Muscle of leg (tissue), 11 donors: Measurements from ENCODE around the gene KRTAP19-8. TPM values are rescaled to one million over a fixed set of nuclear protein-coding genes. Genes with fewer than 3 reads are reported as not detected.

Source experiments
- DNase-seq: peaks from one replicate; pipeline ENCODE4 v3.0.0; 2013
- H3K27ac ChIP-seq: one replicate; pipeline ENCODE4 v1.5.1; 2013; ENCODE audit warnings: mild to moderate bottlenecking, low read length, control low read depth
- H3K27me3 ChIP-seq: one replicate; pipeline ENCODE4 v1.6.1; 2013; ENCODE audit warnings: low read length; ENCODE audit not compliant: control insufficient read depth, insufficient read depth
- H3K36me3 ChIP-seq: one replicate; pipeline ENCODE4 v1.6.1; 2013; ENCODE audit warnings: low read length; ENCODE audit not compliant: control insufficient read depth, insufficient read depth
- H3K4me1 ChIP-seq: one replicate; pipeline ENCODE4 v1.6.1; 2013; ENCODE audit warnings: low read length; ENCODE audit not compliant: control insufficient read depth, insufficient read depth
- H3K4me3 ChIP-seq: one replicate; pipeline ENCODE4 v1.5.1; 2013; ENCODE audit warnings: low read length, control low read depth
- H3K9me3 ChIP-seq: replicated peaks from 2 replicates; pipeline ENCODE4 v1.6.1; 2013; ENCODE audit warnings: low read depth, low read length; ENCODE audit not compliant: control insufficient read depth
- WGBS: methylation state at CpG from one replicate; pipeline ENCODE4 v1.1.5; 2013; ENCODE audit warnings: missing lambda C conversion rate; ENCODE audit not compliant: insufficient coverage; 5-methylcytosine and 5-hydroxymethylcytosine counted together
- polyA plus RNA-seq, 8 donors: library from polyadenylated mRNA; unstranded; fragments of 120-200 nt; gene quantifications; one replicate each; pipeline versions ENCODE4 v1.2.1 to v1.2.3, GENCODE V29; 2013; ENCODE audit warnings: inconsistent platforms in 1 of 8, low replicate concordance in 1 of 8; ENCODE audit not compliant: insufficient read length in 8 of 8, insufficient read depth in 1 of 8
- total RNA-seq: library from RNA; stranded (reverse); fragments of 120-200 nt; gene quantifications from one replicate; pipeline ENCODE4 v1.2.4, GENCODE V29; 2013

Gene KRTAP19-8
- total and polyA plus RNA-seq, 9 donors, result not detected

DNA sequence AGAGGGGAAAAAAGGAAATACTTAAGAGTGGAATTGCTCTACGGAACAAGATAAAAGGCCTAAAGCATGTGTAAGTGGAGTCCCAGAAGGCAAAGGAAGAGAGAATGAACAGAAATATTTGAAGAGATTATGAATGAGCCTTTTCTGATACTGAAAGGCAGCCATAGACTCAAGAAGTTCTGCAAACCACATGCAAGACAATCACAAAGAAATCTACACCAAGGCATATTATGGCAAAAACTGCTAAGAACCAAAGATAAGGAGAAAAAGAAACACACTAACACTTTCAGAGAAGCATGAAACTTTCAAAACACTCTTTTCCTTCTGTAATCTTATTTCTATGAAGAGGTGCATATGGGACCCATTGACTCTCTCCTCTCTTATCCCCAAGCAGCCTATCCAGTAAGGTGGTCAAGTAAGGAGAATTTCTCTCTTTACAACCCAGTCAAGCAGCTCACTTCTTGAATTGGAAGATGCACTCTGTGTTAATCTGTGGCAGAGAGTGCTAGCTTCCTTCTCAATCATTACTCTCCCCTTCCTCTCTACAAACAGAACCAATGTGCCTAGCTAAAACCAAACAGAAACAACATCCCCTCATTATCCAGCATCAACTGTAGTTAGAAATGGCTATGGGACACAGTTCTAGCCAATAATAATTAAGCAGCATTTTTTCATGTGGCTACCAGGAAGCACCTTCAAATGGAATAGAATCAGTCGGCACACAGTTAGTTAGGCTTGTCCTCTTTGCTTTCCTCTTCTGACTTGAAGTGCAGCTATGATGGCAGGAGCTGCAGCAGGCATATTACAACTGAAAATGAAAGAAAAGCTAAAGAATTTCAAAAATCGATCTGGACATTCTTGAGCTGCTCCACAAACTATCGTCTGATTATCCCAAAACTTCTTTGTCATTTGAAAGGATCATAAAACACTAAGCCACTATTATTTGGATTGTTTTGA, 25.9 kb downstream of the KRTAP19-8 start:
- no peak for DNase-seq
- no peaks in the 10 kb centered on the region for H3K4me1 ChIP-seq
- H3K27ac ChIP-seq, result no peak overlapping the region

GRCh38 chr21:31011412-31011811, 26.9 kb downstream of the KRTAP19-8 start:
- Histone ChIP-seq H3K27me3 (no peaks in the 10 kb centered on the region), H3K4me3 (no peak overlapping the region), H3K27ac (no peak overlapping the region), H3K9me3 (no peaks in the 10 kb centered on the region), H3K4me1 (no peaks in the 10 kb centered on the region), H3K36me3 (no peaks in the 10 kb centered on the region)
- 100% methylated on average over 1 of the region's 1 CpG for WGBS
- DNase-seq, result no peak

More for the DNA sequence above, 25.9 kb downstream of the KRTAP19-8 start:
- H3K36me3 ChIP-seq, result no peaks in the 10 kb centered on the region
- H3K9me3 ChIP-seq, result no peaks in the 10 kb centered on the region
- WGBS, result 86% methylated on average over 1 of the region's 4 CpGs
- H3K4me3 ChIP-seq, result no peak overlapping the region
- no peaks in the 10 kb centered on the region for H3K27me3 ChIP-seq

- WGBS, result 75% methylated on average over 1 of the region's 1 CpG
- DNase-seq, result no peak
- Histone ChIP-seq H3K4me1 (no peaks in the 10 kb centered on the region), H3K27ac (no peak overlapping the region), H3K9me3 (no peaks in the 10 kb centered on the region), H3K27me3 (no peaks in the 10 kb centered on the region), H3K36me3 (no peaks in the 10 kb centered on the region), H3K4me3 (no peak overlapping the region)
These were observed 29.9 kb downstream of the KRTAP19-8 start for GRCh38 chr21:31008355-31008754.

- H3K27me3 ChIP-seq, result no peaks in the 10 kb centered on the region
- no CpG with 5 or more reads among the region's 5 CpGs for WGBS
- no peaks in the 10 kb centered on the region for H3K4me1 ChIP-seq
- DNase-seq, result no peak
- no peaks in the 10 kb centered on the region for H3K9me3 ChIP-seq
- no peaks in the 10 kb centered on the region for H3K36me3 ChIP-seq
- H3K27ac ChIP-seq, result no peak overlapping the region
- H3K4me3 ChIP-seq, result no peak overlapping the region
These were observed 33.3 kb downstream of the KRTAP19-8 start for GRCh38 chr21:31005019-31005418.

DNA sequence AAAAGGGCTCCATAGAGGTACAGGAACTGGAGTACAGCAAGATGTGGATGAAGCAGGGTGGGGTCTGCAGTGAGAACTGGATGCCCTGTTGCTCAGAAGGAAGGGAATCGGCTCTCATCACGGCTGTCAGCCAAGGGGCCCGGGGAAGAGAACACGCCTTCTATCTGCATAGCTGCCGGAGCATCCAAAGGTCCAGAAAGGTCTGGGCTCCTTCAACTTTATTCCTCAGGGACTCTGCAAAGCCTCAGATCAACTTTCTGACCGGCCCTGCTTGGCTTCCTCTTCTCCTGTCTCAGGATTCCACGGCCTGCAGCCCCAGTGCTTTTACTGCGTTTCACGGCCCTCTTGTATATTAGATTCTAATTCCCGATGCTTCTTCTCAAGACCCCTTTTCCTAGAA, 34.8 kb downstream of the KRTAP19-8 start:
- no peaks in the 10 kb centered on the region for H3K36me3 ChIP-seq
- 58% methylated on average over 10 of the region's 10 CpGs for WGBS
- H3K27me3 ChIP-seq, result no peaks in the 10 kb centered on the region
- no peaks in the 10 kb centered on the region for H3K9me3 ChIP-seq
- no peak overlapping the region for H3K27ac ChIP-seq
- H3K4me1 ChIP-seq, result no peaks in the 10 kb centered on the region
- no peak for DNase-seq
- no peak overlapping the region for H3K4me3 ChIP-seq

GRCh38 chr21:30997541-30997940, 40.7 kb downstream of the KRTAP19-8 start:
- Histone ChIP-seq H3K4me1 (no peaks in the 10 kb centered on the region), H3K9me3 (no peaks in the 10 kb centered on the region), H3K4me3 (no peak overlapping the region), H3K27me3 (no peaks in the 10 kb centered on the region), H3K27ac (no peak overlapping the region), H3K36me3 (no peaks in the 10 kb centered on the region)
- no peak for DNase-seq
- WGBS, result no CpG with 5 or more reads among the region's 3 CpGs

DNA sequence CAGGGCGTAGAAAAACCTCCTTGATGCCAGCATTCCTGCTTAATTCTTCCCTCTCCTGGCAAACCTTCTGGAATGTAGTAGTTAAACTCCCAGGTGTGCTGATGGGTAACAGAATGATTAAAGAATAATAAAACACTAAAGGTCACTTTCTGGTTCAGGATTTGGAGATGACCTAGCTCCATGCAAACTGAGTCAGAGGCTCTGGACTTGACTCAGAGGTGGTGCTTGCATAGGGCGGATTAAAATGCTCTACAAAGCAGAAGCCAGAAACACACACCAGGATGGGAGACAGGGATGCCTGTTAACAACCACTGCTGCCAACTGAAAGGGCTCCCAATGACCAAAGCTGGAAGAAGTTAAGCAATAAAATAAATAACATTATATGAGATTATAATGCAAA, 41.5 kb downstream of the KRTAP19-8 start:
- no peak overlapping the region for H3K27ac ChIP-seq
- H3K9me3 ChIP-seq, result no peaks in the 10 kb centered on the region
- no peaks in the 10 kb centered on the region for H3K27me3 ChIP-seq
- H3K36me3 ChIP-seq, result no peaks in the 10 kb centered on the region
- DNase-seq, result no peak
- WGBS, result no CpG with 5 or more reads among the region's 2 CpGs
- H3K4me3 ChIP-seq, result no peak overlapping the region
- no peaks in the 10 kb centered on the region for H3K4me1 ChIP-seq

DNA sequence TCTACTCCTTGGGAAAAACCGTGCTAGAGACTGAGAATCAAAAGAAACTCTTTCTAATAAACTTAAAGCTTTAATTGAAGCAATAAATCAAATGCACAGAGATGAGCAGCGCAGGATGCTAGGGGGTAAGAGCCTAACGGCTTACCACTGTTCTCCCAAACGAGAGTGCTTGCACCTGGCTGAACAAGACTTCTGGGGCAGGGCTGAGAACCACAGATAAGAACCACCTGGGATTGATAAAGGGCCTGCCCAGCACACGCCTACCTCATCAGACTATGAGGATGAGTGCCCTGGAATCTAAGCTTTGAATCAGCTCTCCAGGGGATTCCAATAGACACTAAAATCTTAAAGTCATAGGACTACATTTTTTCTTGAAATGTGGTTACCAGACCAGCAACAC, 43.3 kb downstream of the KRTAP19-8 start:
- Histone ChIP-seq H3K36me3 (no peaks in the 10 kb centered on the region), H3K9me3 (no peaks in the 10 kb centered on the region), H3K4me3 (no peak overlapping the region), H3K4me1 (no peaks in the 10 kb centered on the region), H3K27me3 (no peaks in the 10 kb centered on the region), H3K27ac (no peak overlapping the region)
- 23% methylated on average over 4 of the region's 5 CpGs for WGBS
- no peak for DNase-seq

DNA sequence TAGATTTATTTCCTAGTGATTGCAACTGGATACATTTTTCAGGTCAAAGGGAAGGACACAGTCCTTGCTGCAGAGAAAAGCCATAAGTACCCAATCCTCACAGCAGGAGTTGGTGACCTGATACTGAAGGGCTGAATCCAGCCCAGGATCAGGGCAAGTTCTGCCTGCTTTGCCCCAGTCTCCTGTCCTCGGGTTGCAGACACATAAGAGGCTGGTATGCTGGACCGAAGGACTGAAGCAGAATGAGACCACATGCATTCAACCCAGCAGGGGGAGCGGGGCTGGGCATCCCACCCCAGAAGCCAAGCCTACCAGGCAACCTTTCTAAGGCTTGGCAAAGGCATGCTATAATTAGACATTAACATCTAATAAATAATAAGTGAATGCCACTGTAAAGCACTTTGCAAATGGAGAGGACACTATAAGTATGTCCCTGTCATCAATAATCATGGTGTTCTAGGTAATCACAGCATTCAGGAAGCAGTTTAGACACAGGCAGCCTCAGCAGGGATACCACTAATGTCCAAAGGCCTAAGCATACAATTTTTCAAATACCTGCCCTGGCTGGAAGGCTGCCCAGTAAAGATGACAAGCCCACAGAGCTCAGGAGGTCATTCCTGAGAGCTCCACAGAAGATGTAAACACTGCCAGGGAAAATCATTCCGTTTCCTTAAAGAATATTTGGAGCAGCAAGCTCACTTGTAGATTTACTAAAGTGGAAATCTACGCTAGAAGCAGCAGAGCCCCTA, 47.6 kb downstream of the KRTAP19-8 start:
- WGBS, result 52% methylated on average over 2 of the region's 5 CpGs
- no peak for DNase-seq
- Histone ChIP-seq H3K27me3 (no peaks in the 10 kb centered on the region), H3K4me3 (no peak overlapping the region), H3K36me3 (no peaks in the 10 kb centered on the region), H3K9me3 (no peaks in the 10 kb centered on the region), H3K27ac (no peak overlapping the region), H3K4me1 (no peaks in the 10 kb centered on the region)

DNA sequence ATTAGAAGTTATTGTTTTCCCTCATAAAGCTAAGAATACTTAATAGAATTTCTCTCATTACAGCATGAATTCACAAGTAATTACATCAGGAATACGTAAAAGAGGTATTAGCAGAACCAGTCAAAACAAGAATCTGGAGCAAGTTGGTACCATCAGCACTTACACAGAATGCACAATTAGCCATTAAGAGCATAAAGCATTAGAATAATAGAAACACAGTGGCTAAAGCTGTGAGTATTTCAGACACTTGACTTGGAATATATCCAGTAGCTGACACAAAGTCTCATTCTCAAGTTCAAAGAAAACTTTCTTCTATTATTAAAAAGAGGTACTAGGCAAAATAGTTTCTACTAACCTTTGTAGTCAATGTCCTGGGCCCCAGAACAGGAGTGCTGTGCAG, 49.6 kb downstream of the KRTAP19-8 start:
- H3K4me3 ChIP-seq, result no peak overlapping the region
- WGBS, result no CpG with 5 or more reads among the region's 1 CpG
- no peaks in the 10 kb centered on the region for H3K36me3 ChIP-seq
- no peak for DNase-seq
- no peak overlapping the region for H3K27ac ChIP-seq
- H3K27me3 ChIP-seq, result no peaks in the 10 kb centered on the region
- no peaks in the 10 kb centered on the region for H3K4me1 ChIP-seq
- no peaks in the 10 kb centered on the region for H3K9me3 ChIP-seq
